WTC11 (cell line): Measurements from ENCODE around the gene RSRC1. TPM values are rescaled to one million over a fixed set of nuclear protein-coding genes. Genes with fewer than 3 reads are reported as not detected.

Experiments
- ATAC-seq: fragments of 200-7000 bp; cut with Tn5 transposase; 2 replicates; pipeline ENCODE4 v1.10.0; 2021; ENCODE audit warnings: mild to moderate bottlenecking, moderate library complexity
- CTCF ChIA-PET: fragments of 300-600 bp; sonication (Branson Sonifier 250); formaldehyde crosslinking; loops from one replicate; lab custom pipeline; 2021; ENCODE audit warnings: antibody characterized with exemption; lab: Charles Lee
- POLR2A ChIA-PET: fragments of 350-600 bp; sonication (Branson Sonifier 250); formaldehyde crosslinking; loops from one replicate; lab custom pipeline; 2021; ENCODE audit warnings: antibody characterized with exemption; lab: Charles Lee
- DNase-seq: peaks from one replicate; pipeline ENCODE4 v3.0.0; 2021; ENCODE audit warnings: low spot score
- H3K27ac Mint-ChIP-seq: 2 replicates; pipeline ENCODE4 v1.8.0; 2021; ENCODE audit warnings: mixed read lengths
- H3K27me3 Mint-ChIP-seq: 2 replicates; pipeline ENCODE4 v1.8.0; 2021; ENCODE audit warnings: low read depth, mild to moderate bottlenecking, moderate library complexity, mixed read lengths
- H3K36me3 Mint-ChIP-seq: 2 replicates; pipeline ENCODE4 v1.8.0; 2021; ENCODE audit warnings: mixed read lengths
- H3K4me1 Mint-ChIP-seq: 2 replicates; pipeline ENCODE4 v1.8.0; 2022; ENCODE audit warnings: mixed read lengths
- H3K4me3 Mint-ChIP-seq: 2 replicates; pipeline ENCODE4 v1.8.0; 2021; ENCODE audit warnings: mild to moderate bottlenecking, moderate library complexity, mixed read lengths
- H3K9me3 Mint-ChIP-seq: 2 replicates; pipeline ENCODE4 v1.8.0; 2021; ENCODE audit warnings: mixed read lengths
- ATF1 ChIP-seq: sonication (generic); formaldehyde crosslinking; IDR thresholded peaks from 2 replicates; pipeline ENCODE4 v1.8.1; 2023; ENCODE audit warnings: mild to moderate bottlenecking, moderate library complexity, missing genetic modification reagents
- ATF6 ChIP-seq: sonication (generic); formaldehyde crosslinking; IDR thresholded peaks from 2 replicates; pipeline ENCODE4 v1.8.1; 2023; ENCODE audit warnings: mild to moderate bottlenecking, missing genetic modification reagents
- CBFB ChIP-seq: sonication (generic); formaldehyde crosslinking; IDR thresholded peaks from 2 replicates; pipeline ENCODE4 v1.8.1; 2022; ENCODE audit warnings: mild to moderate bottlenecking, low read depth, missing genetic modification reagents
- CDX4 ChIP-seq: fragments of 250-450 bp; sonication (Bioruptor Pico); IDR thresholded peaks from 2 replicates; pipeline ENCODE4 v1.9.0; 2021; ENCODE audit warnings: moderate library complexity, mild to moderate bottlenecking, inconsistent platforms, borderline replicate concordance
- ERG ChIP-seq: fragments of 250-450 bp; sonication (Bioruptor Pico); IDR thresholded peaks from 2 replicates; pipeline ENCODE4 v1.8.0; 2021; ENCODE audit warnings: mild to moderate bottlenecking
- FOXJ3 ChIP-seq: sonication (generic); formaldehyde crosslinking; IDR thresholded peaks from 2 replicates; pipeline ENCODE4 v1.9.0; 2021; ENCODE audit warnings: missing genetic modification reagents, mild to moderate bottlenecking, borderline replicate concordance
- IRF2 ChIP-seq: sonication (generic); formaldehyde crosslinking; IDR thresholded peaks from 2 replicates; pipeline ENCODE4 v1.8.0; 2022; ENCODE audit warnings: low read depth, missing genetic modification reagents, borderline replicate concordance
- JAZF1 ChIP-seq: fragments of 250-450 bp; sonication (Bioruptor Pico); IDR thresholded peaks from 2 replicates; pipeline ENCODE4 v1.9.0; 2021; ENCODE audit warnings: moderate library complexity, mild to moderate bottlenecking, inconsistent platforms
- JUN ChIP-seq: sonication (generic); formaldehyde crosslinking; IDR thresholded peaks from 2 replicates; pipeline ENCODE4 v1.8.0; 2023; ENCODE audit warnings: mild to moderate bottlenecking, missing genetic modification reagents
- MLX ChIP-seq: sonication (generic); formaldehyde crosslinking; IDR thresholded peaks from 2 replicates; pipeline ENCODE4 v1.8.1; 2023; ENCODE audit warnings: mild to moderate bottlenecking, missing genetic modification reagents, moderate library complexity
- MYBL2 ChIP-seq: sonication (generic); formaldehyde crosslinking; IDR thresholded peaks from 2 replicates; pipeline ENCODE4 v1.8.1; 2023; ENCODE audit warnings: mild to moderate bottlenecking, moderate library complexity, missing genetic modification reagents
- NFYB ChIP-seq: sonication (generic); formaldehyde crosslinking; conservative IDR thresholded peaks from 2 replicates; pipeline ENCODE4 v1.8.0; 2022; ENCODE audit warnings: low read depth, missing genetic modification reagents
- NR2C2 ChIP-seq: sonication (generic); formaldehyde crosslinking; IDR thresholded peaks from 2 replicates; pipeline ENCODE4 v1.8.0; 2022; ENCODE audit warnings: mild to moderate bottlenecking, missing genetic modification reagents
- PRDM15 ChIP-seq: sonication (generic); formaldehyde crosslinking; IDR thresholded peaks from 2 replicates; pipeline ENCODE4 v1.8.0; 2022; ENCODE audit warnings: missing genetic modification reagents
- PREB ChIP-seq: sonication (generic); formaldehyde crosslinking; IDR thresholded peaks from 2 replicates; pipeline ENCODE4 v1.8.1; 2022; ENCODE audit warnings: mild to moderate bottlenecking, missing genetic modification reagents, moderate library complexity, borderline replicate concordance
- PRRX2 ChIP-seq: fragments of 250-450 bp; sonication (Bioruptor Pico); IDR thresholded peaks from 2 replicates; pipeline ENCODE4 v1.8.0; 2021; ENCODE audit warnings: mild to moderate bottlenecking
- SOX15 ChIP-seq: fragments of 250-450 bp; sonication (Bioruptor Pico); IDR thresholded peaks from 2 replicates; pipeline ENCODE4 v1.9.0; 2021; ENCODE audit warnings: mild to moderate bottlenecking
- USF1 ChIP-seq: sonication (generic); formaldehyde crosslinking; IDR thresholded peaks from 2 replicates; pipeline ENCODE4 v1.8.0; 2022; ENCODE audit warnings: mild to moderate bottlenecking, missing genetic modification reagents
- ZNF138 ChIP-seq: sonication (generic); formaldehyde crosslinking; conservative IDR thresholded peaks from 2 replicates; pipeline ENCODE4 v1.8.1; 2022; ENCODE audit warnings: mild to moderate bottlenecking, moderate library complexity, missing genetic modification reagents
- ZNF416 ChIP-seq: fragments of 250-450 bp; sonication (Bioruptor Pico); IDR thresholded peaks from 2 replicates; pipeline ENCODE4 v1.9.0; 2021; ENCODE audit warnings: mild to moderate bottlenecking, inconsistent platforms
- ZNF423 ChIP-seq: fragments of 250-450 bp; sonication (Bioruptor Pico); IDR thresholded peaks from 2 replicates; pipeline ENCODE4 v2.1.2; 2022; ENCODE audit warnings: mild to moderate bottlenecking, moderate library complexity
- total RNA-seq: library from RNA; stranded (reverse); gene quantifications from 3 replicates; pipeline ENCODE4 v1.2.3, GENCODE V29; 2021
- TF ChIP-seq, protein P1 (sequence below): fragments of 250-450 bp; sonication (Bioruptor Pico); IDR thresholded peaks from 2 replicates; pipeline ENCODE4 v2.1.2; 2022; ENCODE audit warnings: mild to moderate bottlenecking, moderate library complexity

RSRC1 gene
- total RNA-seq, 1 experiment from 2014 or later: 21.3 TPM

DNA sequence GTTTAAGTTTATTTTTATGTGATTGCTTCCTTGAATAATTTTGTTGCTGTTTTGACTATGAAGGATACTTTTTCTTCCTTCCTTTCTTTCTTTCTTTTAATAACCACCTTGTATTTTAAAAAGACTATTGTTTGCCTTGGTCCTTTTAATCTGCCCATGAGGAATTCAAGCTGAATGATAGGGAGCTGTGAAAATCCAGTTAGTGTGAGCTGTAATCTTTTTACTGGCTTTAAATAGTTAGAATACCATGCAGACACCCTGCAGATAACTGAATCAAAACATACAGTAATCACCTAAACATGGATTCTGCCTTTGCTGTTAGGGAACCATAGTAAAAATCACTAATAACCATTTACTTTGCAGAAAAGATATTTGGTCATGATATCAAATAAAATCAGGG lies 110.7 kb downstream of the RSRC1 start:
- POLR2A ChIA-PET: no interaction called here
- no peak for DNase-seq

DNA sequence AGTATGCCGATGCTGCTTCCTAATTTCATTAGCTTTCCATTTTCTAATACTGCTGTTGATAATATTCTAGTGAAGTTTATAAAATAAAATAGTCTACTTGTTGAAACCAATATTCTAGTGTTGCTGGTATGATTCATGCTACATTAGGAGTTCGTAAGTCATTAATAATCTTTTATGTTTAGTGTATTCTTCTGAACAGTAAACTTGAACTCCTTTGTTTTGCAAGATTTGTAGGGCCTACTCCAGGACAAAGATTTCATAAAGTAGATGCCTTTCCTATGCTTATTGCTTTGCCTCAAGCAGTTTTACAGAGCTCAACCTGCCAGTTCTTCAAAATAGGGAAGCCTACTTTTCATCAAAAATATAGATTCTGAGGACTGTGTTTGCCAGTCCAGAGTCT lies 111.5 kb downstream of the RSRC1 start:
- Mint-ChIP-seq H3K4me1 (no peaks in the 10 kb centered on the region), H3K27ac (no peak overlapping the region), H3K27me3 (no peaks in the 10 kb centered on the region), H3K4me3 (no peak overlapping the region), H3K36me3 (no peaks in the 10 kb centered on the region), H3K9me3 (no peaks in the 10 kb centered on the region)
- ChIA-PET POLR2A (no interaction called here), CTCF (no interaction called here)
- DNase-seq: no peak
- no peak for ATAC-seq
- TF ChIP-seq ZNF138 (CRISPR knock-in tag) (no peak), ERG (no peak), ATF1 (CRISPR knock-in tag) (no peak), PRRX2 (CRISPR knock-in tag) (no peak), ATF6 (CRISPR knock-in tag) (no peak), CDX4 (CRISPR knock-in tag) (no peak), NFYB (CRISPR knock-in tag) (no peak), FOXJ3 (CRISPR knock-in tag) (no peak), PREB (no peak), ZNF416 (no peak), NR2C2 (CRISPR knock-in tag) (no peak), IRF2 (CRISPR knock-in tag) (no peak), MLX (no peak), JAZF1 (CRISPR knock-in tag) (no peak), USF1 (CRISPR knock-in tag) (no peak), SOX15 (CRISPR knock-in tag) (no peak), CBFB (CRISPR knock-in tag) (no peak)
- TF ChIP-seq, protein P1, sequence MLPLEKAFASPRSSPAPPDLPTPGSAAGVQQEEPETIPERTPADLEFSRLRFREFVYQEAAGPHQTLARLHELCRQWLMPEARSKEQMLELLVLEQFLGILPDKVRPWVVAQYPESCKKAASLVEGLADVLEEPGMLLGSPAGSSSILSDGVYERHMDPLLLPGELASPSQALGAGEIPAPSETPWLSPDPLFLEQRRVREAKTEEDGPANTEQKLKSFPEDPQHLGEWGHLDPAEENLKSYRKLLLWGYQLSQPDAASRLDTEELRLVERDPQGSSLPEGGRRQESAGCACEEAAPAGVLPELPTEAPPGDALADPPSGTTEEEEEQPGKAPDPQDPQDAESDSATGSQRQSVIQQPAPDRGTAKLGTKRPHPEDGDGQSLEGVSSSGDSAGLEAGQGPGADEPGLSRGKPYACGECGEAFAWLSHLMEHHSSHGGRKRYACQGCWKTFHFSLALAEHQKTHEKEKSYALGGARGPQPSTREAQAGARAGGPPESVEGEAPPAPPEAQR (CRISPR knock-in tag): no peak

More for the DNA sequence above, 110.7 kb downstream of the RSRC1 start:
- Mint-ChIP-seq H3K4me3 (no peak overlapping the region), H3K27me3 (no peaks in the 10 kb centered on the region), H3K4me1 (no peaks in the 10 kb centered on the region), H3K27ac (no peak overlapping the region), H3K9me3 (no peaks in the 10 kb centered on the region), H3K36me3 (no peaks in the 10 kb centered on the region)
- no peak for TF ChIP-seq NR2C2 (CRISPR knock-in tag)
- no peak for TF ChIP-seq PRDM15
- no peak for TF ChIP-seq IRF2 (CRISPR knock-in tag)
- no peak for TF ChIP-seq JUN (CRISPR knock-in tag)
- no peak for TF ChIP-seq ZNF423 (CRISPR knock-in tag)
- no peak for TF ChIP-seq MYBL2 (CRISPR knock-in tag)
- no peak for ATAC-seq
- CTCF ChIA-PET: no interaction called here
